ENCODE results near the gene ANKMY1.

ANKMY1 gene

DNA sequence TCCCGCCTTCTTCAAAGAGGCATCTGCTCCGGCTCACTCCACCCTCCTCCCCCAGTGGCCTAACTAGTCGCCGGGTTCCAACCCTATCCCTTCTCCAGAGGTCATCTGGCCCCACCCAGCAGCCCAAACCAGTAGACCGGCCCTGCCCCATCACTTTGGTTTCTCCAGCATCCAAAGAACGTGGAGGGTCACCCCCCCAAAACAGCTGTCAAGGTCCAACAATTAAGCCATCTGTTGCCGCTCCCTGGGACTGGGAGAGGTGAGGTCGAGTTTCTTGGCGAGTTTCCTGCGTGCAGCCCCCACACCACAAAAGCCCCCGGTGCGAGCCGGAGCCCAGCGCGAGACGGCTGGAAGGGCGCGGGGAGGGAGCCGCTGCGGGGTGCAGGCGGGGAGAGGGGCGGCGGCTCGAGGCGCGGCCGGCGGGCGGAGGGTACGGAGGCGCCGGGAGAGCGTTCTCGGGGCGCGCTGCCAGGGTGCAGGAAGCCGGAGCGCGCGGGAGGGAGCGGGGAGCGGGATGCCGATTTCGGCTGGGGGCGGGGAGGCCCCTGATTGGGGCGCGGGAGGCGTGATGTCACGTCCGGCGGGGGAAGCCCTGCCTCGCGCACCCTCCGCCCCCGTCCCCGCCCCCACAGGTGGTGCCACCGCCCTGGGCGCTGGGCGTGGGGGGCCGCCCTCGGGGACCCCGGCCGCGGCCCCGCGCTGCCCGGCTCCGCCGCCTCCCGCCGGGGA lies 122.9 kb downstream of the ANKMY1 start:
- peak; percentile 71 for DNase-seq (ENCODE audit: low read depth)

DNA sequence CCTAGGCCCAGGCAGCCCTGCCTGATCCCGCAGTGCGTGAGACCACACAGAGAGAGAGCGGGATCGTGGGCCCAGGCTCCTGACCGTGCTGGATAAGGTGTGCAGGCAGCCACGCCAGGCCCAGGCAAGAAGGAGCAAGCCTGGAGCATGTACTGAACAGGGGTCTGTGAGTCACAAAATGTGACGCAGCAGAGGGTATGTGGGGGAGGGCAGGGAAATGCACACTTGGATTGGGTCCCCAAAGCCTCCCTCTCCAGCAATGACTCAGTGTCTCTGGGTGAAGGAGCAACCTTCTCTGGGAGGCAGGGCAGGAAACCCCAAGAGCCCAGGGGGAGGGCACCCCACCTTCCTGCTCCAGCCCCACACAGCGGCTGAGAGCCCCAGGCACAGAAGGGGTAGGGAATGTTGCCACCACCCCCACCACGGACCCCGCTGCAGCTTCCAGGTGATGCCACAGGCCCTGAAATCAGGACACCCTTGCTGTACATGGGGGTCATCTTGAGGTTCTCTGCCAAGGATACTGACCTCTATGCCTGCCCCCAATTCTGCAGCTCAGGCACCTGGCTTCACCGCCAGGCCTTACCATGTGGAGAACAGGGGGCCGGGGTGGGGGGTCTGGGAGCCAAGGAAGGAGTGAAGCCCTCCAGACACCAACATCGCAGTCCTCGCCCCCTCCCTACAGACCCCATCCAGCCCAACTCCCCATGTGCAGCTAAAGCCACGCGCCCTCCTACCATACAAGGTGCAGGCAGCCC lies 123.6 kb downstream of the ANKMY1 start:
- no peak for DNase-seq (ENCODE audit: low read depth)

DNA sequence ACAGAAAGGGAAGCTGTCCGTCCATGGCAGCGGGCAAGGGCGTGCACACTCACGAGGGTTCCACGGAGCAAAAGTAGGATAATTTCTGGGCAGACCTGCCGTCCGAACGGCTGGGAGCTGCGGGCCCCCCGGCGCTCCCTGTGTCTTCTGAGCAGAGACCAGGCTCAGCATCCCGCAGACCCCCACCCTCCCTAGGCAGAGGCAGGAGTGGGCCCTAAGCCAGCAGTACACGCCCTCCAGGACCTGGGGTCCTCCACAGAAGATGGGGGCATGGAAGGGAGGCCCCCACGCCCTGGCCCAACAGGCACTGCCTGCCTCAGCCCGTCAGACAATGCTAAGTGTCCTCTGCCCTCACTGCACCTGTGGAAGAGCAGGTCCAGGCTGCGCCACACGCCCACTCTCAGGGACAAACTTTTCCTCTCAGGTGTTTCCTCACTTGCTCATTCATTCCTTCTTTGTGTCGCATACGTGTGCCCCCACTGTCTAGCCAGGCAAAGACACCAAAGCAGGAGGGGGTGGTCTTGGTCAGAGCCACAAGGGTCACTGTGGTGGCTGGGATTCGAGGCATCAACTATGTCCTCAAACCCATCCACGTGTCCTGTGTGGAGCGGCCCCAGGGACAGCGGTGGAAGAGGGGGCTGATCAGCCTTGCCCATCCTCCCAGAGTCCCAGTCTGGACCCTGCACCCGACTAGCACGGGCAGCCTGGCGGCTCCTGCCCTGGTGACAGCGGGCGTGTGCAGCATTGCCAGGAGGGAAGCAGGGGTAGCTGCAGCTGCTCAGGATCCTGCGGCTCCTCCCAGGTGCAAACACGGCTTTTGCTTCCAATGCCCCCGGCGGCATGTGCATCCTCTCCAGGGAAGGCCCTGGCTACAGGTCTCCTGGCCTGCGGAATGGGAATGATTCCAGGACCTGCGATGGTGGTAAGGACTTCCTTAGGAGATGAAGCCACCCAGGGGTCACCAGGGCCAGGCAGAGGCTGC lies 124.7 kb downstream of the ANKMY1 start:
- no peak for DNase-seq (ENCODE audit: low read depth)

DNA sequence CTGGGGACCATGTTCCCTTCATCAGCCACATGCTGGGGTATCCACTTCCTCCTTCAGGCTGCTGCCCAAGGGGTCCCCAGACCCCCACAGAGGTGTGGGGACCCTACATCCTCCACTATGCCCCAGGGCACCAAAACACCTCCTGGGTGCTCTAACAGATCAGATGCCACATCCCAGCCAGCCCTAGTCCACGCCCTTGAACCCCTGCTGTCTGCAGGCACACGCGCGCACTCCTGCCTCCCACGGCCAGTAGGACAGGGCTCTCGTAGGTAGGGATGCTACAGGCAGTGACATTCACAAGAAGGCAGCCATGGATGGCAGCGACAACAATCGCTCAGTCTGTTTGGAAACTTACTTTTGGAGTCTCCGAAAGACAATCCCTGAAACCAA lies 125.4 kb downstream of the ANKMY1 start:
- no peak for DNase-seq (ENCODE audit: low read depth)

DNA sequence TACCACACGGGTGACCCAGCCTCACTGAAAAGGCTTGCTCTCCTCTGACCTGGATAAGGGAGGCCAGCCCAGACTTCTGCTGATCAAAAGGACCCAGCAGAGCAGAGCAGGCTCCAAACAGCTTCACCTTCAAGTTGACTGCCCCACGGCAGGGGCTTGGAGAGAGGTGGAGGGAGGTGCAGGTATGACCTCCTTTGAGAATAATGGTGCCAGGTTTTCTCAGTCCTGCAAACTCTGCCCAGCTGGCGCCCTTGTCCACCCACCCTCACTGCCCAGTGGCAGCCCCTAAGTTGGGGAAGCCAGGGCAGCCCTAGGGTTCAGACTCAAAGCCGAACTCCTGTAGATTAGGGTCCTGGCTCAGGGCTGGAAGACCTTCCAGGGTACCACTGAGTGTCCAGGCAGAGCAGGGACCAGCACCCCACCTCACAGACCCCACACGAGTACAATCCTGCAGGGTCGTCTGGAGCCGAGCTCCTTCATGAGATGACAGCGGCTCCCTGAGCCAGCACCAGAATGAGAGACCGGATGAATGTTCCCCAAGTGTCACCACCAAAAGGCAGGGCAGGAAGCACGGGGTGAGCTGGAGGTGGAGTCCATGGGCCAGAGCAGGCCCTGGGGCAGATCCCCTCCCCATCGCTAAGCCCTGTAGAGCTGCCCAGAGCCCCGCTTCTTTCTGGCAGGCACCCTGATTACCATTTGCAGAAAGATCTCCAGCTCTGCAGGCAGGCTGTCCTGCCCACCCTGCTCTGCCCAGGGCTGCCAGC lies 125.9 kb downstream of the ANKMY1 start:
- no peak for DNase-seq (ENCODE audit: low read depth)

DNA sequence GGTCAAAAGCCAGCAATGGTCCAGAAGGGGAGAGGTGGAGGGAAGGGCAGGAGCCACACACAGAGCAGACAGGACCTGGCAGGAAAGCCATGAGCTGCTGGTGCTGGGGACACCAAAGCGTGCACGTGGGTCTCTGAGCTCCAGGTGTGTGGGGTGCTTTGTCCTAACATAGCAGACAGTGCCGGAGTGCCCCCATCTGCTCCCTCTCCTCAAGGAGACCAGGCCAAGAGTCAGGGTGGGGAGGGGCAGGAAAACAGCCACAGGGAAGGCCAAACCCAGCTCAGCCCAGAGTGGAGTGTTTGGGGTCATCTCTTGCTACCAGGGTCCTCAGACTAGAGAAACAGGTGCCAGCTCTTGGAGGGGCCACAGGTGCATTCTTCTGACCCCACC lies 126.5 kb downstream of the ANKMY1 start:
- DNase-seq (ENCODE audit: low read depth) = no peak

DNA sequence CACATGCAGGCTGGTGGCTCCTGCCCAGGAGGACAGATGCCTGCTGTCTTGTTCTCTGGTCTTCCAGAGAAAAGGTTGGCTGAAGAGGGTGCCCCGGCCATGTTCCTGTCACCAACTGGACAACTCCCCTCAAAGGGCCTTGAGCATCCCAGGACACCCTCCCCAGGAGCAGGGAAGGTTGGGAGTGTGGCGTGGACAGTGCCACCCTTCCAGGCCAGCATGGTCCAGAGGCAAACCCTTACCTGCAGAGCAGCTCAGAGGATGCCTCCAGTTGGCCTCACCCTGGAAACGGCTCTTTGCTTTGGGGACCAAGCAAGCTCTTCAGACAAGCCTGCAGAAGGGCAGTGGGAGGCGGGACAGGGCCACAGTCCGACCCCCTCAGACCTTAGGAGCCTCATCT lies 127.2 kb downstream of the ANKMY1 start:
- no peak for DNase-seq (ENCODE audit: low read depth)

DNA sequence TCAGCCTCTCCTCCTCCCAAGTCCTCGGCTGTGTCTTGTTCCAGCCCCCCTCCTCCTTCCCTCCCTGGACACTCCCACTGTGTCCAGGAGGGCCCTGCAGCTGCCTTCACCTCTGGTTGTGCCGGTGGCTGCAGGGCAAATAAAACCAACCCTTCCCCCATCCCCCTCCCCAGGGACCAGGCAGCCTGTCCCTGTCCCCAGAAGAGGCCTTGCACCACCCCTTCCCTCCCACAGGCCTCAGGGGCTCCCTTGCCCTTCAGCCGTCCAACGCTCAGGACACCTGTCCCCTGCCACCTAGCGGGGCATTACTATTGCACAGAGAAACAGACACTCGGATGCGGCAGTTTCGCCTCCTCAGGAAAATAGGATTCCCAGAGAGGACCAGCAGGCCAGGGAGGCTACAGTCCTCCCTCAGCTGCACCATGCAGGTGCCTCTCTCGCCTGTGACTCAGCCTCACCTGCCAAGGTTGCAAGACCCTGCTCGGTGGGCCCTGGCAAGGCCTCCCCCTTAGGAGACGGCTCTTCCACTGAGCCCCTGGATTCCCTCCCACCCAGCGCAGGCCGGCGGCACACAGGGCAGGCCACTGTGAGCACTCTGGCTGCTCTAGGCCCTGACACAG lies 127.8 kb downstream of the ANKMY1 start:
- no peak for DNase-seq (ENCODE audit: low read depth)

Measured in activated gamma-delta T cell treated with anti-CD3 and anti-CD28 coated beads, Interleukin-2, amount 50 U/mL, for 16 hours (primary cell).